Placental epithelial cell (primary cell): Measurements from ENCODE around the gene SMURF1. TPM values are rescaled to one million over a fixed set of nuclear protein-coding genes. Genes with fewer than 3 reads are reported as not detected.

Experiments
- total RNA-seq: library from RNA; depleted of rRNA; stranded (reverse); fragments of >200 nt; gene quantifications from 2 replicates; pipeline ENCODE4 v1.2.3, GENCODE V29; 2012

Gene SMURF1
- 25.5 and 42.7 TPM in 2 replicates for total RNA-seq

GRCh38 chr7:99143853-99144672 is at the start of gene SMURF1:
TSS of gene SMURF1 (minus strand) at chr7:99144108. CDS start at chr7:99143780, 328 bp downstream.

Other genes with a start within 250 kb of the SMURF1 start
- under 0.01 TPM in 1 of 2 replicates, not detected in the other for gene KPNA7, start 64.0 kb upstream of the SMURF1 start, total RNA-seq
- under 0.01 TPM in 1 of 2 replicates, not detected in the other for gene MYH16, start 128.7 kb upstream of the SMURF1 start, total RNA-seq
- 114 and 181 TPM in 2 replicates for gene ARPC1A, start 181.8 kb upstream of the SMURF1 start, total RNA-seq
- 170 and 448 TPM in 2 replicates for gene ARPC1B, start 230.6 kb upstream of the SMURF1 start, total RNA-seq